ENCODE data around the gene ENTPD8. TPM values are rescaled to one million over a fixed set of nuclear protein-coding genes. Genes with fewer than 3 reads are reported as not detected.

The ENTPD8 gene
- total and polyA plus RNA-seq, 2 of the 13 experiments (the other 11 are each of a cell fraction or from before 2014, with no cell fraction given): 0.26 to 0.44 TPM

DNA sequence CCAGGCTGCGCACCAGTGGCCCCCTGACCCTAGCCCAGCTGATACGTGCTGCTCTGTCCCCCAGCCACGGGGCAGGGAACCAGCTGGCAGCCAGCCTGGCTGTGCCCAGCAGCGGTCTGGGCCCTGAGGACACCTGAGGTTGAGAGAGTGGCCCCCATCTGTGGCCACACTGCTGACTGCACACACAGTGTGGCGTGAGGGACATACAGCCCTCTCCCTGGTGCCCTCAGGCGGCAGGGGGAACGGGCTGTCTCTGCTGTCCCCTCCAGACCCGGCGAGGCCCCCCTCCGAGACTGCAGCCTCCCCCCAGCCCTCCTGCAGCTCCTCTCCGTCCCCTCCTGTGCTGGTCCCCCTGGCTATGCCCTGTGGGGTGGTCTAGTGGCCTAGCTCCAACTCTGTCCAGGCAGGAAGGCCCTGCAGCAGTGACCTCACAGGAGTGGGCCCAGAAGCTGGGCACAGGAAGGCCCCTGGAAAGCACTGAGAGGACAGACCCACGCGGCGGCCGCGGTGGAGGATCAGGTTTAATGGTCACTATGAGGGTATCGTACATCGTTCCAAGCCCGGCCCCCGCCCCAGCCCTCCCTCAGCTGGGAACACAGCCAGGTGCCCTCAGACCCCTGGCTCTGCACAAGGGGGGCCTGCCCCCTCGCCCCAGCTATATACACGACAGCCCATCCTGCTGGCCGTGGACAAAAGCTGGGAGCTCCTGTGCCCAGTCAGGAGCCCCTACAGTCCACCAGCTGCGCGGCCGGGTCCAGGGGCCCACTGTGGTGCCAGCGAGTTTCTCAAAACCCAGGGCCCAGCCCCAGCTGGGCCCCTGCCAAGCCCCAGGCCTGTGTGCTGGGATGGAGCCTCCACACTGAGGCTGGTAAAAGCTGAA is 6.8 kb upstream of the ENTPD8 start (continued):
- TF ChIP-seq, protein P1, sequence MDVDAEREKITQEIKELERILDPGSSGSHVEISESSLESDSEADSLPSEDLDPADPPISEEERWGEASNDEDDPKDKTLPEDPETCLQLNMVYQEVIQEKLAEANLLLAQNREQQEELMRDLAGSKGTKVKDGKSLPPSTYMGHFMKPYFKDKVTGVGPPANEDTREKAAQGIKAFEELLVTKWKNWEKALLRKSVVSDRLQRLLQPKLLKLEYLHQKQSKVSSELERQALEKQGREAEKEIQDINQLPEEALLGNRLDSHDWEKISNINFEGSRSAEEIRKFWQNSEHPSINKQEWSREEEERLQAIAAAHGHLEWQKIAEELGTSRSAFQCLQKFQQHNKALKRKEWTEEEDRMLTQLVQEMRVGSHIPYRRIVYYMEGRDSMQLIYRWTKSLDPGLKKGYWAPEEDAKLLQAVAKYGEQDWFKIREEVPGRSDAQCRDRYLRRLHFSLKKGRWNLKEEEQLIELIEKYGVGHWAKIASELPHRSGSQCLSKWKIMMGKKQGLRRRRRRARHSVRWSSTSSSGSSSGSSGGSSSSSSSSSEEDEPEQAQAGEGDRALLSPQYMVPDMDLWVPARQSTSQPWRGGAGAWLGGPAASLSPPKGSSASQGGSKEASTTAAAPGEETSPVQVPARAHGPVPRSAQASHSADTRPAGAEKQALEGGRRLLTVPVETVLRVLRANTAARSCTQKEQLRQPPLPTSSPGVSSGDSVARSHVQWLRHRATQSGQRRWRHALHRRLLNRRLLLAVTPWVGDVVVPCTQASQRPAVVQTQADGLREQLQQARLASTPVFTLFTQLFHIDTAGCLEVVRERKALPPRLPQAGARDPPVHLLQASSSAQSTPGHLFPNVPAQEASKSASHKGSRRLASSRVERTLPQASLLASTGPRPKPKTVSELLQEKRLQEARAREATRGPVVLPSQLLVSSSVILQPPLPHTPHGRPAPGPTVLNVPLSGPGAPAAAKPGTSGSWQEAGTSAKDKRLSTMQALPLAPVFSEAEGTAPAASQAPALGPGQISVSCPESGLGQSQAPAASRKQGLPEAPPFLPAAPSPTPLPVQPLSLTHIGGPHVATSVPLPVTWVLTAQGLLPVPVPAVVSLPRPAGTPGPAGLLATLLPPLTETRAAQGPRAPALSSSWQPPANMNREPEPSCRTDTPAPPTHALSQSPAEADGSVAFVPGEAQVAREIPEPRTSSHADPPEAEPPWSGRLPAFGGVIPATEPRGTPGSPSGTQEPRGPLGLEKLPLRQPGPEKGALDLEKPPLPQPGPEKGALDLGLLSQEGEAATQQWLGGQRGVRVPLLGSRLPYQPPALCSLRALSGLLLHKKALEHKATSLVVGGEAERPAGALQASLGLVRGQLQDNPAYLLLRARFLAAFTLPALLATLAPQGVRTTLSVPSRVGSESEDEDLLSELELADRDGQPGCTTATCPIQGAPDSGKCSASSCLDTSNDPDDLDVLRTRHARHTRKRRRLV (CRISPR knock-in tag; IDR thresholded peaks at IDR 0.05): no peak
- no peak for TF ChIP-seq JARID2 (CRISPR knock-in tag; IDR thresholded peaks at IDR 0.05; ENCODE audit: insufficient replicate concordance)
- TF ChIP-seq, protein P2, sequence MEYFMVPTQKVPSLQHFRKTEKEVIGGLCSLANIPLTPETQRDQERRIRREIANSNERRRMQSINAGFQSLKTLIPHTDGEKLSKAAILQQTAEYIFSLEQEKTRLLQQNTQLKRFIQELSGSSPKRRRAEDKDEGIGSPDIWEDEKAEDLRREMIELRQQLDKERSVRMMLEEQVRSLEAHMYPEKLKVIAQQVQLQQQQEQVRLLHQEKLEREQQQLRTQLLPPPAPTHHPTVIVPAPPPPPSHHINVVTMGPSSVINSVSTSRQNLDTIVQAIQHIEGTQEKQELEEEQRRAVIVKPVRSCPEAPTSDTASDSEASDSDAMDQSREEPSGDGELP (IDR thresholded peaks at IDR 0.05; ENCODE audit: borderline replicate concordance, low read depth): no peak
- no peak for TF ChIP-seq HNRNPH1 (optimal IDR thresholded peaks at IDR 0.05; ENCODE audit: low read depth, low read length)
- TF ChIP-seq, protein P3, sequence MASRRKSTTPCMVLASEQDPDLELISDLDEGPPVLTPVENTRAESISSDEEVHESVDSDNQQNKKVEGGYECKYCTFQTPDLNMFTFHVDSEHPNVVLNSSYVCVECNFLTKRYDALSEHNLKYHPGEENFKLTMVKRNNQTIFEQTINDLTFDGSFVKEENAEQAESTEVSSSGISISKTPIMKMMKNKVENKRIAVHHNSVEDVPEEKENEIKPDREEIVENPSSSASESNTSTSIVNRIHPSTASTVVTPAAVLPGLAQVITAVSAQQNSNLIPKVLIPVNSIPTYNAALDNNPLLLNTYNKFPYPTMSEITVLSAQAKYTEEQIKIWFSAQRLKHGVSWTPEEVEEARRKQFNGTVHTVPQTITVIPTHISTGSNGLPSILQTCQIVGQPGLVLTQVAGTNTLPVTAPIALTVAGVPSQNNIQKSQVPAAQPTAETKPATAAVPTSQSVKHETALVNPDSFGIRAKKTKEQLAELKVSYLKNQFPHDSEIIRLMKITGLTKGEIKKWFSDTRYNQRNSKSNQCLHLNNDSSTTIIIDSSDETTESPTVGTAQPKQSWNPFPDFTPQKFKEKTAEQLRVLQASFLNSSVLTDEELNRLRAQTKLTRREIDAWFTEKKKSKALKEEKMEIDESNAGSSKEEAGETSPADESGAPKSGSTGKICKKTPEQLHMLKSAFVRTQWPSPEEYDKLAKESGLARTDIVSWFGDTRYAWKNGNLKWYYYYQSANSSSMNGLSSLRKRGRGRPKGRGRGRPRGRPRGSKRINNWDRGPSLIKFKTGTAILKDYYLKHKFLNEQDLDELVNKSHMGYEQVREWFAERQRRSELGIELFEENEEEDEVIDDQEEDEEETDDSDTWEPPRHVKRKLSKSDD (CRISPR knock-in tag; IDR thresholded peaks at IDR 0.05; ENCODE audit: low read depth): no peak
- TF ChIP-seq, protein P4, sequence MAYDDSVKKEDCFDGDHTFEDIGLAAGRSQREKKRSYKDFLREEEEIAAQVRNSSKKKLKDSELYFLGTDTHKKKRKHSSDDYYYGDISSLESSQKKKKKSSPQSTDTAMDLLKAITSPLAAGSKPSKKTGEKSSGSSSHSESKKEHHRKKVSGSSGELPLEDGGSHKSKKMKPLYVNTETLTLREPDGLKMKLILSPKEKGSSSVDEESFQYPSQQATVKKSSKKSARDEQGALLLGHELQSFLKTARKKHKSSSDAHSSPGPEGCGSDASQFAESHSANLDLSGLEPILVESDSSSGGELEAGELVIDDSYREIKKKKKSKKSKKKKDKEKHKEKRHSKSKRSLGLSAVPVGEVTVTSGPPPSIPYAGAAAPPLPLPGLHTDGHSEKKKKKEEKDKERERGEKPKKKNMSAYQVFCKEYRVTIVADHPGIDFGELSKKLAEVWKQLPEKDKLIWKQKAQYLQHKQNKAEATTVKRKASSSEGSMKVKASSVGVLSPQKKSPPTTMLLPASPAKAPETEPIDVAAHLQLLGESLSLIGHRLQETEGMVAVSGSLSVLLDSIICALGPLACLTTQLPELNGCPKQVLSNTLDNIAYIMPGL (CRISPR knock-in tag; IDR thresholded peaks at IDR 0.05; ENCODE audit: borderline replicate concordance in 1 of 2, low read depth in 1 of 2): no peak
- no peak for TF ChIP-seq SRSF9 (IDR thresholded peaks at IDR 0.05; ENCODE audit: borderline replicate concordance, insufficient read depth, low read depth, low read length, poor library complexity, severe bottlenecking)
- no peak for TF ChIP-seq ZNF264 (CRISPR knock-in tag; IDR thresholded peaks at IDR 0.05)
- TF ChIP-seq, protein P5, sequence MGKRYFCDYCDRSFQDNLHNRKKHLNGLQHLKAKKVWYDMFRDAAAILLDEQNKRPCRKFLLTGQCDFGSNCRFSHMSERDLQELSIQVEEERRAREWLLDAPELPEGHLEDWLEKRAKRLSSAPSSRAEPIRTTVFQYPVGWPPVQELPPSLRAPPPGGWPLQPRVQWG (CRISPR knock-in tag; IDR thresholded peaks at IDR 0.05; ENCODE audit: borderline replicate concordance, low read depth): no peak
- TF ChIP-seq PRMT3 (CRISPR knock-in tag; IDR thresholded peaks at IDR 0.05; ENCODE audit: borderline replicate concordance, low read depth): no peak
- 0 out of 2 replicates have a peak, but pooled peaks have one; percentile 33 for TF ChIP-seq ZNF234 (CRISPR knock-in tag; conservative IDR thresholded peaks at IDR 0.05)
- TF ChIP-seq, protein P6, sequence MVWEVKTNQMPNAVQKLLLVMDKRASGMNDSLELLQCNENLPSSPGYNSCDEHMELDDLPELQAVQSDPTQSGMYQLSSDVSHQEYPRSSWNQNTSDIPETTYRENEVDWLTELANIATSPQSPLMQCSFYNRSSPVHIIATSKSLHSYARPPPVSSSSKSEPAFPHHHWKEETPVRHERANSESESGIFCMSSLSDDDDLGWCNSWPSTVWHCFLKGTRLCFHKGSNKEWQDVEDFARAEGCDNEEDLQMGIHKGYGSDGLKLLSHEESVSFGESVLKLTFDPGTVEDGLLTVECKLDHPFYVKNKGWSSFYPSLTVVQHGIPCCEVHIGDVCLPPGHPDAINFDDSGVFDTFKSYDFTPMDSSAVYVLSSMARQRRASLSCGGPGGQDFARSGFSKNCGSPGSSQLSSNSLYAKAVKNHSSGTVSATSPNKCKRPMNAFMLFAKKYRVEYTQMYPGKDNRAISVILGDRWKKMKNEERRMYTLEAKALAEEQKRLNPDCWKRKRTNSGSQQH (CRISPR knock-in tag; IDR thresholded peaks at IDR 0.05; ENCODE audit: low read depth): no peak
- no peak for TF ChIP-seq TAF1 (CRISPR knock-in tag; IDR thresholded peaks at IDR 0.05)
- TF ChIP-seq PCBP1 (IDR thresholded peaks at IDR 0.05; ENCODE audit: borderline replicate concordance, low read depth, low read length): no peak
